Inflammatory macrophage treated with lipopolysaccharide for 4 hours (primary cell): ENCODE measurements around the gene SAMM50.

Source experiments
- DNase-seq: peaks from one replicate; pipeline ENCODE4 v3.0.0-alpha.2; 2020

SAMM50 gene

DNA sequence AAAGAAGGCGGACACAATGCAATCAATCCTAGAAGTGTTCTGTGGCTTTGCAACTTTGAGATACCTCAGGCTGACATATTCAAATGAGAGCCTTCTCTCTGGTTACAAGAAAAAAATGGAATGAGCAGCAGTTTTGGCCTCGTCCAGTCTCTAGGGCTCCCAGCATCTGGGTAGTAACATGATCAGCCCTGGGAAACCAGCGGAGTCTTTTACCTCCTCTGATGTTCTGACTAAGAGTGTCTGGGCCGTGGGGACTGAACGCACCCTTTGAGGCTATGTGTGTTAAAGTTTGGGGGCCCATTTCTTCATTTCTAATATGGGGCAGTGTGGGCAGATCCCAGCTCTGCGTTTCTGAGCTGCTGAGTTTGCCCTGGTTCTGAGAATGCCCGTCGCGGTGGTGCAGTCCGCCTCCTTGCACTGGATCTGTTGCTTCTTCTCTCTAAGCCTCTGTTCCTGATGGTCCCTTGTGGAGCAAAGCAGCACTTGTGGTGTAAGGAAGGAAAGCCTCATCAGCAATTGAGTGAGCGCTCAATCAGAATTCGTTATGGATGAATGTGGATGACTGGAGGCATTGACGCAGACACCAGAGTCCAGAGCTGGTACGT lies 77.0 kb downstream of the SAMM50 start:
- no peak for DNase-seq

DNA sequence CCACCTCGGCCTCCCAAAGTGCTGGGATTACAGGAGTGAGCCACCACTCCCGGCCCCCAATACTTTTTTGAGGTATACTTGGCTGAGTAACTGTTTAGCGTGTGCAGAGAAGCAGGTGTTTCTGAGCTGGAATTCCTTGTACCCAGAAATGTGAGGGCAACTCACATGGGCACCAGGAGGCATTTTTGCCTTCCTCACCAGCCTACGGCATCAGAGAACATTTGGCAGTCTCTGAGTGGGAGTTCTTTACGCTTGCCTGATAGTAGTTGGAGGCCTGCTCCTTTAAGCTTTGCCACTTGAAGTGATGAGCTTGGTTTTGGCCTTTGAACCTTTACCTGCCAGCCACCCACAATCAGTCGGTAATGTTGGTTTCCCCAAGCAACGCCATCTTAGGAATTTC lies 78.0 kb downstream of the SAMM50 start:
- no peak for DNase-seq

DNA sequence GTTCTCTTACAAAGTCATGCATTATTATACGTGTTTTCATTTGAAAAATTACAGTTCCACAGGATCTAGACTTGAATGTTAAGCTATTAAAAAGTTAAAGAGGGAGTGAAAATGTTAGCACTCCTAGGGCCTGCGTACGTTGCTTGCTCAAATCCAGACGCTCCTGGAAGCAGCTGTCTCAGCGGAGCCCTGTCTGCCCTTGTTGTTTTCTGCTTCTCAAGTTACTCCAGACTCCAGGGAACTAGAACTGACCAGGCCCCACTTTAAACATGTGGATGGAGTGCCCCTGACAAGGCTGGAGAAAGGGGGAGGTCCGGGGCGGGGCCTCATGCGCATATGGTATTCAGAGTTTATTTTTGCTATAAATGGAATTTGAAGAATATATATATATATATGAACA lies 78.5 kb downstream of the SAMM50 start:
- no peak for DNase-seq

DNA sequence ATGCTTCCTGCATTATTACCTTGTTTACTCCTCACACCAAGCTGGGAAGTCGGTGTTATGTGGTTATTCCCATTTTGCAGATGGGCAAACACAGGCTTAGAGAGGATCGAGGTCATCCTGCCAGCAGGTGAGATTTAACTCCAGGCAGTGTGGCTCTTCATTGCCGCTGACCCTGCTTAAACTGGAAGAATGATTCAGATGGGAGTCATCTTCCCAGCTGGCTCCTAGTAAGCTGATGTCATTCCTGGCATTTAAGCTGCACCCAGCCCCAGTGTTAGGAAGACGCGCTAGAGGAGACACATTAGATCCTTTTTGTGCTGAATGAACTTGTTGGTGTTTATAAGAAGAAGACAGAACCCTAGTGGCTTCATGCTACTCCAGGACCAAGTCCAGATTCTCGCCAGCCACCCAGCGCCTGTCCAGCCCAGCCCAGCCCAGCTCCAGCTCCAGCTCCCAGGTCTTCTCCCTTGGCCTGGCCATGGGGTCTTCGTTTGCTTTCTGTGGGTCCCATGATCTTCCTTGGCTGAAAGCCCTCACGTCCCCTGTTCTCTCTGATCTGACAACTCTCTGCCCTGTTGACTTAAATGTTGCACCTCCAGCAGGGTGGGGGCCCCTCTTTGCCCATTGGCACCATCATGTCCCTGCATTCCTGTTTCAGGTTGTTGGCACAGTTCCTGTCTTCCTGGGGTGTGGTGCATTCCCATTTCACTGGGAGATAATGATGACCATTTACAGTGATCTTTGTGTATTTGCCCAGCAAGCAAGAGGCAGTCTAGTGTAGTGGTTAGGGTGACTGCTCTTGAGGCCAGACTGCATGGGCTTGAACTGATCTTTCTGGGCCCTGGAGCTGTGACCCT lies 82.5 kb downstream of the SAMM50 start:
- peak; percentile 37 for DNase-seq

DNA sequence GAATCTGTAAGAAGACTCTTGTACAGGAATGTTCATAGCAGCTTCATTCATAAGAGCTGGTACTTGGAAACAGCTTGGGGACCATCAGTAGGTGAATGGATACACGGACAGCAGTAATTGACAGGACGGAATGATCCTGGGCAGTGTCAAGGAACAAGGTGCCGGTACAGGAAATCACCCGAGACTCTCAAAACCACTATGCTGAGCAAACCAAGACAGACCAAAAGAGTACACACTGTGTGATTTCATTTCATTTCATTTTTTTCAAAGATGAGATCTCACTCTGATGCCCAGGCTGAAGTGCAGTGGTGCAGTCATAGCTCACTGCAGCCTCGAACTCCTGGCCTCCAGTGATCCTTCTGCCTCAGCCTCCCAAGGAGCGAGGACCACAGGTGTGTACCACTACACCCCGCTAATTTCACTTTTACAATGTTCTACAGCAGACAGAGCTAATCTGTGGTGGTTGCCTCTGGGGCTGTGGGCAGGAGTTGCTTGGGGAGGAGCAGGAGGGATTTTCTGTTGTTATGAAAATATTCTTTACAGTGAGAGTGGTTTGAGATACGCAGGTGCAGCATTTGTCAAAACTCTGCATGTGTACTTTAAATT lies 84.4 kb downstream of the SAMM50 start:
- no peak for DNase-seq

DNA sequence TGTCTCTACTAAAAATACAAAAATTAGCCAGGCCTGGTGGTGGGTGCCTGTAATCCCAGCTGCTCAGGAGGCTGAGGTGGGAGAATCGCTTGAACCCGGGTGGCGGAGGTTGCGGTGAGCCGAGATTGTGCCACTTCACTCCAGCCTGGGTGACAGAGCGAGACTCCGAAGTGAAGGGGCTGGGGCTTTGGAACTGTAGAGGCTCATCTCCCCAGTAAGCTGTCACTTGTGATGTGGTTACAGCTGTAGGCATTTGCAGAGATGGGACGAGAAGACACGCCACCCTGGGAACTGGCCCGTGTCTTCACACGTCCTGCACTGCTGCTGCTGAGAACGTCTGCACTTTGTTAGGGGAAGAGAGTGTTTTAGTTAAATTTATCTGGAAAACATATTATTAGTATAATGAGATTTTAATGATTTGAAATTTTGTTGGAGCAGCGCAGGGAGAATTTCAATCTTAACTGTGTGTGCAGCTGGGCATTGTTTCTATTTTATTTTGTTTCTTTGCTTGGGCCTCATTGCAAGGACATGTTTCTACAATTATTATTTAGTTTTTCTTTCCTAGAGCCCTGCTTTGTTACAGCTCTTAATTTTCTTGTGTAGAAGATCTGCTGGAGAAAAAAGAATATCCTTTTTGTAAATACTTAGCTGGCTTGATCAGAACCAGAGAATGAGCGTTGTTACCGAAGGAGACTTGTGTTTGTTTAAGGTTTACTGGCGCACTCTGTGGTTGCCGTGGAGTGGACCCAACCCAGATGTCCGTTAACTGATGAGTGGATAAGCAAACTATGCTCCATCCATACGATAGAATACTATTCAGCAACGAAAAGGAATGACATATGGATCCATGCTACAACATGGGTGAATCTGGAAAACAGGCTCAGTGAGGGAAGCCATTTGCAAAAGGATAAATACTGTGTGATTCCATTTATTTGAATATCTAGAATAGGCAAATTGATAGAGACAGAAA lies 87.3 kb downstream of the SAMM50 start:
- no peak for DNase-seq

DNA sequence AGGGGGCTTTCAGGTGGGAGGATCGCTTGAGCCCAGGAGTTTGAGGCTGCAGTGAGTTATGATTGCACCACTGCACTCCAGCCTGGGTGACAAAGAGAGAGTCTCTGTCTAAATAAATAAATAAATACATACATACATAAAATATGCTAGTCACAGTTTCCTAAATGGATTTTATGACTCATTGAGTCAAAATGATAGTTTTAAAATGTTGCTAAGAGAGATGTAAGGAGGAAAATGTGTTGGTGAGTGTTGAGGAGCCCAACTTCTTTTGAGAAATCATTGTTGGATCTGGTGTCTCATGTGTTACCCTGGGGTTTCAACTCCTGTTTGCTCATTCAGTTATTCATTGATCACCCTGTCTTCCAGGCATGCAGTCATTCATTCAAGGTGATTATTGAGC lies 89.9 kb downstream of the SAMM50 start:
- DNase-seq = no peak
